Transverse colon (tissue), 4 donors: ENCODE results near the gene APOBR.

Experiments used
- EP300 ChIP-seq: sonication (generic); formaldehyde crosslinking; IDR thresholded peaks from one replicate; pipeline ENCODE4 v1.6.1; 2017; ENCODE audit warnings: antibody characterized with exemption, low read depth
- POLR2AphosphoS5 ChIP-seq, 3 donors: sonication (generic); formaldehyde crosslinking; IDR thresholded peaks; one replicate each; pipeline ENCODE4 v1.6.1; 2016; ENCODE audit warnings: antibody characterized with exemption in 3 of 3
- TF ChIP-seq, protein P1 (sequence below), 5 experiments: fragments of 200-600 bp in 3 of 5; fragments of 450-650 bp in 2 of 5; sonication (generic) in 3 of 5; IDR thresholded peaks; 1 replicate in 2 of 5; 2 replicates in 3 of 5; pipeline ENCODE4 v1.5.1; 2016 to 2017; ENCODE audit warnings: antibody characterized with exemption in 5 of 5, inconsistent platforms in 3 of 5, mild to moderate bottlenecking in 2 of 5, moderate library complexity in 1 of 5

- TF ChIP-seq, protein P1, sequence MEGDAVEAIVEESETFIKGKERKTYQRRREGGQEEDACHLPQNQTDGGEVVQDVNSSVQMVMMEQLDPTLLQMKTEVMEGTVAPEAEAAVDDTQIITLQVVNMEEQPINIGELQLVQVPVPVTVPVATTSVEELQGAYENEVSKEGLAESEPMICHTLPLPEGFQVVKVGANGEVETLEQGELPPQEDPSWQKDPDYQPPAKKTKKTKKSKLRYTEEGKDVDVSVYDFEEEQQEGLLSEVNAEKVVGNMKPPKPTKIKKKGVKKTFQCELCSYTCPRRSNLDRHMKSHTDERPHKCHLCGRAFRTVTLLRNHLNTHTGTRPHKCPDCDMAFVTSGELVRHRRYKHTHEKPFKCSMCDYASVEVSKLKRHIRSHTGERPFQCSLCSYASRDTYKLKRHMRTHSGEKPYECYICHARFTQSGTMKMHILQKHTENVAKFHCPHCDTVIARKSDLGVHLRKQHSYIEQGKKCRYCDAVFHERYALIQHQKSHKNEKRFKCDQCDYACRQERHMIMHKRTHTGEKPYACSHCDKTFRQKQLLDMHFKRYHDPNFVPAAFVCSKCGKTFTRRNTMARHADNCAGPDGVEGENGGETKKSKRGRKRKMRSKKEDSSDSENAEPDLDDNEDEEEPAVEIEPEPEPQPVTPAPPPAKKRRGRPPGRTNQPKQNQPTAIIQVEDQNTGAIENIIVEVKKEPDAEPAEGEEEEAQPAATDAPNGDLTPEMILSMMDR (IDR thresholded peaks at IDR 0.05) = no peak
- TF ChIP-seq POLR2AphosphoS5 (IDR thresholded peaks at IDR 0.05) (no peak), EP300 (no peak)
Observed at GRCh38 chr16:28505489-28506137, 11.2 kb downstream of the APOBR start.
